ENCODE measurements around the gene UPB1.

DNA sequence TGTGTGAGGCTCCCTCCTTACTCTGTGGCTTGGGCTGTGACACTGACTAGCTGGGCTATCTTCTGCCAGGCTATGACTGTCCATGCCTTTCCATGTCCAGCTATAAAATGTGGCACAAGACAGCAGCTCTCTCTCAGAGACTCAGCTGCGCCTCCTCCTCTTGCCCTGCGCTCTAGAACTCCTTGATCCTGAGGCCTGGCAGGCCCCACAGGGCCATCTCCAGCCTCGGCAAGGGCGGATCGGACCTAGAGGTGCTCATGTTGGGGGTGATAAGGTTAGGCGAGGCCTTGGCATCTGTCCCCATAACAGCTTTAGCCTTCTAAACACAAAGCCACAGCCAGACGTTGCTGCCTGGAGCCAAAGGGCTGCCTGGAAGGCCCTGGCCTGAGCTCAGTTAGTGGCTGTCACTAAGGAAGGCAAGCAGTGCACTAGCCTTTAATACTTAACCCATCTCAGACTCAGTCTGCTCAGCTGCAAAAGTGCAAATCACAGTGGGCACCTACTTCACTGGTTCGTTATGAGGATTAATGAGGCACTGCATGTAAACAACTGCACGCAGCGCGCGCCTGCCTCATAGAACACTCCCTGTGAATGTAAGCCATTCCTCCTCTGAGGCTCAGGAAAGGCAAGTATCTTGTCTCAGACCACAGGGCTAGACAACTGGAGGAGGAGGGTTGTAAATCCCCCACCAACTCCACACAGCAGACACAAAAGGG is 58.6 kb downstream of the UPB1 start:
- TF ChIP-seq POLR2A (IDR thresholded peaks at IDR 0.05) (no peak), EP300 (IDR thresholded peaks at IDR 0.05) (no peak)
- TF ChIP-seq, protein P1, sequence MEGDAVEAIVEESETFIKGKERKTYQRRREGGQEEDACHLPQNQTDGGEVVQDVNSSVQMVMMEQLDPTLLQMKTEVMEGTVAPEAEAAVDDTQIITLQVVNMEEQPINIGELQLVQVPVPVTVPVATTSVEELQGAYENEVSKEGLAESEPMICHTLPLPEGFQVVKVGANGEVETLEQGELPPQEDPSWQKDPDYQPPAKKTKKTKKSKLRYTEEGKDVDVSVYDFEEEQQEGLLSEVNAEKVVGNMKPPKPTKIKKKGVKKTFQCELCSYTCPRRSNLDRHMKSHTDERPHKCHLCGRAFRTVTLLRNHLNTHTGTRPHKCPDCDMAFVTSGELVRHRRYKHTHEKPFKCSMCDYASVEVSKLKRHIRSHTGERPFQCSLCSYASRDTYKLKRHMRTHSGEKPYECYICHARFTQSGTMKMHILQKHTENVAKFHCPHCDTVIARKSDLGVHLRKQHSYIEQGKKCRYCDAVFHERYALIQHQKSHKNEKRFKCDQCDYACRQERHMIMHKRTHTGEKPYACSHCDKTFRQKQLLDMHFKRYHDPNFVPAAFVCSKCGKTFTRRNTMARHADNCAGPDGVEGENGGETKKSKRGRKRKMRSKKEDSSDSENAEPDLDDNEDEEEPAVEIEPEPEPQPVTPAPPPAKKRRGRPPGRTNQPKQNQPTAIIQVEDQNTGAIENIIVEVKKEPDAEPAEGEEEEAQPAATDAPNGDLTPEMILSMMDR (IDR thresholded peaks at IDR 0.05) = no peak

All from suprapubic skin (tissue), 3 donors.